Measurements from ENCODE around the gene EIF4G3.

DNA sequence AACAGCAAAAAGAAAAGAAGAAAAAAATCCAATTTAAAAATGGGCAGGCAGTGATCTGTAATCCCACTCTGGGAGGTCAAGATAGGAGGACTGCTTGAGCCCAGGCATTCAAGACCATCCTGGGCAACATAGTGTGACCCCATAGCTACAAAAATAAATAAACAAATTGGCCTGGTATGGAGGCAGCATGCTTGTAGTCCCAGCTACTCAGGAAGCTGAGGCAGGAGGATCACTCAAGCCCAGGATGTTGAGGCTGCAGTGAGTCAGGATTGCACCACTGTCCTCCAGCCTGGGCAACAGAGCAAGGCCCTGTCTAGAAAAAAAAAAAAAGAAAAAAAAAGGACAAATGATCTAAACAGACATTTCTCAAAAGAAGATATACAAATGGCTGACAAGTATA is 99.6 kb downstream of the EIF4G3 start:
- no peak for TF ChIP-seq POLR2AphosphoS5 (IDR thresholded peaks at IDR 0.05; ENCODE audit: low read depth, low read length)
- no peak for TF ChIP-seq POLR2A (IDR thresholded peaks at IDR 0.05; ENCODE audit: low read depth, low read length)
- no peak for TF ChIP-seq TAF1 (IDR thresholded peaks at IDR 0.05; ENCODE audit: borderline replicate concordance, low read depth, low read length)
